ENCODE measurements around the gene FAIM2. TPM values are rescaled to one million over a fixed set of nuclear protein-coding genes. Genes with fewer than 3 reads are reported as not detected.

The FAIM2 gene
- total and polyA plus RNA-seq, 7 donors = 1.2 to 12.8 (median 6.1) TPM; not detected in 1

DNA sequence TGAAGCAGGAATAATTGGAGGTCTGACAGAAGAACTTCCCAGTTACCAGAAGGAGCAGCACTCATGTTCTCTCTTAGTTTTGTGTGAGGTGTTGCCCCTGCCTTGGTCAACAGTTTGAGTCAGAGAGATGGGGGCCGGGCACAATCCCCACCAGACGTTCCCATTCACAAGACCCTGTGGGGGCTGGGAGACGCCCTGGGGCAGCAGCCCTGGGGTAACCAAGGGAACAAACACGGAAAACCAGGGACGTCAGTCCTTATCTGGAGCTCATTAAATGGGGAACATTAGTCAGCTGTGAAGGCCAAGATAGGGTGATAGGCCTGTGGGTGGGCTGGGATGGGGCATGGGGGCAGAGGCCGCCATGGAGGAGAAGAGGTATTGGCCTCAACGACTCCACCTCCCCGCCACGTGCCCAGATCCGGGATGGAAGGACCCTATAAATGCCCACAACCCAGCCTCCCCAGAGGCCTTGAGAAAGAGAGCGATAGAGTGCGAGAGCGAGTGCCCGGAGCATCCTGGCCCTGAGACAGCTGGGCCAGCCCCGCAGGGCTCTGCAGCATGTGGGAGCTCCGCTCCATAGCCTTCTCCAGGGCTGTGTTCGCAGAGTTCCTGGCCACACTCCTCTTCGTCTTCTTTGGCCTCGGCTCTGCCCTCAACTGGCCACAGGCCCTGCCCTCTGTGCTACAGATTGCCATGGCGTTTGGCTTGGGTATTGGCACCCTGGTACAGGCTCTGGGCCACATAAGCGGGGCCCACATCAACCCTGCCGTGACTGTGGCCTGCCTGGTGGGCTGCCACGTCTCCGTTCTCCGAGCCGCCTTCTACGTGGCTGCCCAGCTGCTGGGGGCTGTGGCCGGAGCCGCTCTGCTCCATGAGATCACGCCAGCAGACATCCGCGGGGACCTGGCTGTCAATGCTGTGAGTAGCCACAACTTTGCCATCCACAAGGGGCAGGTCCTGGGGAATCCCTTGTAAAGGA lies 46.9 kb upstream of the FAIM2 start, which contains the start of gene AQP2:
AQP2 (plus strand) TSS at position 465 of the 979 bp plus-strand sequence; CDS start at position 559, 94 bp downstream.
- intact Hi-C loops (cut with DNase I) = no loop called here
- no peak within 1 kb of the TSS for H3K27ac ChIP-seq
- H3K4me3 ChIP-seq = no peak within 1 kb of the TSS
- peaks cover 0 to 4% (median 3%) of the 10 kb centered on the region in 4 donors for H3K4me1 ChIP-seq
- H3K9me3 ChIP-seq = no peaks in the 10 kb centered on the region
- TF ChIP-seq, protein P1, sequence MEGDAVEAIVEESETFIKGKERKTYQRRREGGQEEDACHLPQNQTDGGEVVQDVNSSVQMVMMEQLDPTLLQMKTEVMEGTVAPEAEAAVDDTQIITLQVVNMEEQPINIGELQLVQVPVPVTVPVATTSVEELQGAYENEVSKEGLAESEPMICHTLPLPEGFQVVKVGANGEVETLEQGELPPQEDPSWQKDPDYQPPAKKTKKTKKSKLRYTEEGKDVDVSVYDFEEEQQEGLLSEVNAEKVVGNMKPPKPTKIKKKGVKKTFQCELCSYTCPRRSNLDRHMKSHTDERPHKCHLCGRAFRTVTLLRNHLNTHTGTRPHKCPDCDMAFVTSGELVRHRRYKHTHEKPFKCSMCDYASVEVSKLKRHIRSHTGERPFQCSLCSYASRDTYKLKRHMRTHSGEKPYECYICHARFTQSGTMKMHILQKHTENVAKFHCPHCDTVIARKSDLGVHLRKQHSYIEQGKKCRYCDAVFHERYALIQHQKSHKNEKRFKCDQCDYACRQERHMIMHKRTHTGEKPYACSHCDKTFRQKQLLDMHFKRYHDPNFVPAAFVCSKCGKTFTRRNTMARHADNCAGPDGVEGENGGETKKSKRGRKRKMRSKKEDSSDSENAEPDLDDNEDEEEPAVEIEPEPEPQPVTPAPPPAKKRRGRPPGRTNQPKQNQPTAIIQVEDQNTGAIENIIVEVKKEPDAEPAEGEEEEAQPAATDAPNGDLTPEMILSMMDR (IDR thresholded peaks at IDR 0.05) = no peak
- TF ChIP-seq POLR2A (IDR thresholded peaks at IDR 0.05) = no peak
- TF ChIP-seq POLR2AphosphoS5 (IDR thresholded peaks at IDR 0.05) = no peak
- TF ChIP-seq EP300 (IDR thresholded peaks at IDR 0.05) = no peak
- peaks cover 10 to 23% (median 12%) of the 10 kb centered on the region in 3 donors for H3K27me3 ChIP-seq
- no peaks in the 10 kb centered on the region for H3K36me3 ChIP-seq
- DNase-seq = no peak
- WGBS, 2 donors = 89 to 91% methylated on average over 32 of the region's 32 CpGs

DNA sequence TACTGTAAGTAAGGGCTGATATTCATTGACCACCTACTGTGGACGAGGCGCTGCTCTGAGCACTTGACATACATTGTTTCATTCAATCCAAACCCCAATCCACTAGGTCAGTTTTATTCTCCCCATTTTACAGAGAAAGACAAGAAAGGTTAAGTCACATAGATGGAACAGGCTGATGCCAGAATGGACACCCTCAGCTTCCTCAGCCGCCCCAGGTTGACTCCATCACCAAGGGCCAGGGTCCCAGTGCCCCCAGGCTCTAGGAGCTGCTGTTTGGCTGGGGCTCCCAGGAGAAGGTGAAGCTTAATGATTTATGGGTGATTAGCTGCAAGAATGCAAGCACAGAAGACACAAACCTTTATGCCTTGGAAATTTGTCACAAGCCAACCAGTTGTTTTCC lies 46.2 kb upstream of the FAIM2 start:
- TF ChIP-seq POLR2A (IDR thresholded peaks at IDR 0.05) = no peak
- no peak for TF ChIP-seq POLR2AphosphoS5 (IDR thresholded peaks at IDR 0.05)
- no peak for TF ChIP-seq EP300 (IDR thresholded peaks at IDR 0.05)
- TF ChIP-seq, protein P1 (IDR thresholded peaks at IDR 0.05) = no peak
- 93 to 95% methylated on average over 3 of the region's 3 CpGs for WGBS, 2 donors
- H3K4me1 ChIP-seq = peaks cover 0 to 9% (median 8%) of the 10 kb centered on the region in 4 donors
- H3K27me3 ChIP-seq = peaks cover 3 to 16% (median 5%) of the 10 kb centered on the region in 3 donors
- H3K4me3 ChIP-seq = no peak overlapping the region
- no peak for DNase-seq
- H3K27ac ChIP-seq = no peak overlapping the region
- intact Hi-C loops (cut with DNase I) = loop anchor here (5.0 kb wide), 1 partner anchor 83 kb away; no protein-coding TSS in a partner anchor
- no peaks in the 10 kb centered on the region for H3K9me3 ChIP-seq
- no peaks in the 10 kb centered on the region for H3K36me3 ChIP-seq

DNA sequence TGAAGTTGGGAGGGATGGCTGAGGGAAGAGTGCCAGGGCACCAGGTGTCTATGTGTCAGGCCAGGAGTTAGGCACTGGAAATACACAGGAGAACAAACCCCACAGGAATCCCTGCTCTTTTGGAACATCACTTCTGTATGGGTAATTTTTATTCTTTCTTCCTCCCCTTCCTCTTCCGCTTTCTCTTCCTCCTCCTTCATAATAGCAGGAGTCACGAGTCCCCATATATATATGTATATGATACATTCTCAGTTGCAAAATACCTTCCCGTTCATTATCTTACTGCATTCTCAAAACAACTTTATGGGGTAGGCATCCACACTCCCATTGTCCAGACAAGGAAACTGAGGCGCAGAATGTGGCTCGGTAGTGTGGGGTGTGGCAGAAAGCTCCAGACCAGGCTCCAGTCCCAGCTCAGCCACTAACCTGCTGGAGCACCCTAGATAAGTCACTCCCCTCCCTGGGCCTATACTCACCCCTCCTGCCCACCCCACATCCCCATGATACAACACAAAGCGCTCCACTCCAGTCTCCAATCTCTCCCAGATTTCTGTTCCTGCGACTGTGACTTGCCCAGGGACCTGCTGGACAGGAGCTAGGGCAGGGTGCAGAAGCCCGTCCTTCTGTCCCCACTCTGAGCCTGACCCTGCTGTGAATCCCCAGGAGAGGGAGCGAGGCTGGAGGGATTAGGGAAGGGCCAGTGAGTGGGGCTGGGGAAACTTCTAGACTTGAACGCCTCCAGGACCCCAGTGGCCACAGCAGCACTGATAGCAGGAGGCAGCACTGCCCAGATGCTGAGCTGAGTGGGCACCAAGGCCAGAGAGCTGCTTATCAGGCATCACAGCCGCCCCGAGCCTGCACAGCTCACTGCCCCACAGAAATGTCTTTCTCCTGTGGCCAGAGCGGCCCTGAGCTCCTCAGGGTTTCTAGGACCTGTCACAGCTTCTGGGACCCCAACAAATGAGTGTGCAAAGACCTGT lies 45.5 kb upstream of the FAIM2 start:
- TF ChIP-seq, protein P1 (IDR thresholded peaks at IDR 0.05) = no peak
- TF ChIP-seq POLR2A (IDR thresholded peaks at IDR 0.05) = no peak
- no peak for TF ChIP-seq POLR2AphosphoS5 (IDR thresholded peaks at IDR 0.05)
- no peak for TF ChIP-seq EP300 (IDR thresholded peaks at IDR 0.05)
- Histone ChIP-seq H3K36me3 (no peaks in the 10 kb centered on the region), H3K4me1 (peaks cover 0 to 9% (median 8%) of the 10 kb centered on the region in 4 donors), H3K27me3 (peaks cover 0 to 9% (median under 1%) of the 10 kb centered on the region in 3 donors), H3K4me3 (no peak overlapping the region), H3K27ac (no peak overlapping the region), H3K9me3 (no peaks in the 10 kb centered on the region)
- no peak for DNase-seq
- intact Hi-C loops (cut with DNase I) = loop anchor here (5.0 kb wide), 1 partner anchor 82 kb away; no protein-coding TSS in a partner anchor
- WGBS, 2 donors = 85 to 88% methylated on average over 13 of the region's 13 CpGs

DNA sequence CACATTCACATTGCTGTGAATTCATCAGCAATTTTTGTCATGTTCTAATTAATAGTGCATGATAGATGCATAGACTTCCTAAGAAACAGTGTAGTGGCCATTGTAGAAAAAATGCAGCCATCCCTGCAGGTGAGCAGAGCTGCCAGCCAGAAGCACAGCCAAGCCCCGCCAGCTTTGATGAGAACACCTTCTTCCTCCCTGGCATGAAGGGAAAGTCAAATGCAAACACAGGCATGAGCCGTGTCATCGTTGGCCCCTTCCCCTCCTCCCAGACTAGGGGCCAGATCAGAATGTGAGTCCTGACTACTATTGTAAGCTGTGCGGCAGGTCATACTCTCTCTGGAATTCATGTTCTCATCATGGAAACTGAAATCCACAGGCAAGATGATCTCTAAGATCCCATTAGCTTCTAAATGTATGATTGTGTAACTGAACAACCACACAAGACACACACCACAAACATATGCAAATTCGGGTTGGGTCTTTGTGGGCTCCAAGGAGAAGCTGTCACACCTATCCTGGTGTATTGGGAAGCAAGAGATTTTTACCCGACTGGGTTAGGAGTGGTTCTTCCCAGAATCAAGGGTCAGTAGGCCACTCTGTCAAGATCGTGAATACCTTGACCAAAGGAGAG lies 44.0 kb upstream of the FAIM2 start:
- no peaks in the 10 kb centered on the region for H3K27me3 ChIP-seq
- no peak for DNase-seq
- intact Hi-C loops (cut with DNase I) = loop anchor here (5.0 kb wide), 1 partner anchor 80 kb away; no protein-coding TSS in a partner anchor
- TF ChIP-seq EP300 (IDR thresholded peaks at IDR 0.05) (no peak), POLR2AphosphoS5 (IDR thresholded peaks at IDR 0.05) (no peak), POLR2A (IDR thresholded peaks at IDR 0.05) (no peak)
- TF ChIP-seq, protein P1 (IDR thresholded peaks at IDR 0.05) = no peak
- 64 to 76% methylated on average over 7 of the region's 7 CpGs for WGBS, 2 donors
- H3K4me1 ChIP-seq = peaks cover 0 to 9% (median 8%) of the 10 kb centered on the region in 4 donors
- H3K9me3 ChIP-seq = no peaks in the 10 kb centered on the region
- no peak overlapping the region for H3K27ac ChIP-seq
- H3K4me3 ChIP-seq = no peak overlapping the region
- no peaks in the 10 kb centered on the region for H3K36me3 ChIP-seq
